OCI-LY3 (cell line): ENCODE data around the gene PLEKHA6.

Source experiments
- H2AFZ ChIP-seq: fragments of 200-600, 300-600 bp; shearing (Covaris generic); 2 replicates; pipeline ENCODE4 v1.6.0; 2014; ENCODE audit warnings: antibody characterized with exemption, low read depth, low read length
- H3K27ac ChIP-seq: fragments of 200-600, 300-600 bp; sonication (generic); 2 replicates; pipeline ENCODE4 v1.5.1; 2014; ENCODE audit warnings: mild to moderate bottlenecking, low read length, moderate library complexity, mixed read lengths
- H3K27me3 ChIP-seq: fragments of 200-600, 300-600 bp; sonication (generic); 2 replicates; pipeline ENCODE4 v1.6.1; 2014; ENCODE audit warnings: low read depth, low read length, mixed read lengths
- H3K36me3 ChIP-seq: fragments of 200-600, 300-600 bp; sonication (generic); replicated peaks from 2 replicates; pipeline ENCODE3; 2014; ENCODE audit warnings: low read depth, low read length, mixed read lengths
- H3K4me1 ChIP-seq: fragments of 300-600, 200-600 bp; sonication (generic); 2 replicates; pipeline ENCODE4 v1.6.1; 2014; ENCODE audit warnings: low read length, mixed read lengths
- H3K4me2 ChIP-seq: fragments of 200-600, 300-600 bp; sonication (generic); 2 replicates; pipeline ENCODE4 v1.6.1; 2014; ENCODE audit warnings: low read length, mixed read lengths
- H3K4me3 ChIP-seq: fragments of 300-600, 200-600 bp; sonication (generic); 2 replicates; pipeline ENCODE4 v1.5.1; 2014; ENCODE audit warnings: antibody characterized with exemption, mild to moderate bottlenecking, low read length, moderate library complexity
- H3K79me2 ChIP-seq: fragments of 300-600, 200-600 bp; shearing (Covaris generic); 2 replicates; pipeline ENCODE4 v1.6.1; 2014; ENCODE audit warnings: mild to moderate bottlenecking, low read length, mixed read lengths
- H3K9ac ChIP-seq: fragments of 300-600, 200-600 bp; shearing (Covaris generic); 2 replicates; pipeline ENCODE4 v1.6.0; 2014; ENCODE audit warnings: mild to moderate bottlenecking, low read length, moderate library complexity
- H3K9me3 ChIP-seq: fragments of 200-600, 300-600 bp; shearing (Covaris generic); 2 replicates; pipeline ENCODE4 v1.6.1; 2014; ENCODE audit warnings: low read length, mixed read lengths; ENCODE audit not compliant: insufficient read depth
- H4K20me1 ChIP-seq: fragments of 200-600, 300-600 bp; sonication (generic); 2 replicates; pipeline ENCODE4 v1.6.1; 2016; ENCODE audit warnings: low read length, mixed read lengths; ENCODE audit not compliant: insufficient read depth
- CTCF ChIP-seq: fragments of 200-600, 300-600 bp; sonication (generic); IDR thresholded peaks from 2 replicates; pipeline ENCODE4 v1.5.1; 2014; ENCODE audit warnings: antibody characterized with exemption, low read length, low read depth
- EZH2phosphoT487 ChIP-seq: fragments of 200-600 bp; shearing (Covaris generic); IDR thresholded peaks from 2 replicates; pipeline ENCODE4 v1.6.1; 2018; ENCODE audit warnings: antibody characterized with exemption, mixed run types, low read depth

PLEKHA6 gene

GRCh38 chr1:204204944-204205343 is 154.8 kb downstream of the PLEKHA6 start:
- H3K4me2 ChIP-seq, result no peak overlapping the region
- no peaks in the 10 kb centered on the region for H3K4me1 ChIP-seq
- H2AFZ ChIP-seq, result no peak overlapping the region
- H3K27me3 ChIP-seq, result peaks cover 50% of the 10 kb centered on the region
- H3K9ac ChIP-seq, result no peak overlapping the region
- H3K27ac ChIP-seq, result no peak overlapping the region
- no peaks in the 10 kb centered on the region for H4K20me1 ChIP-seq
- no peaks in the 10 kb centered on the region for H3K36me3 ChIP-seq
- TF ChIP-seq CTCF (no peak), EZH2phosphoT487 (no peak)
- H3K4me3 ChIP-seq, result no peak overlapping the region
- H3K79me2 ChIP-seq, result no peaks in the 10 kb centered on the region
- no peaks in the 10 kb centered on the region for H3K9me3 ChIP-seq

- no peak for TF ChIP-seq CTCF
- TF ChIP-seq EZH2phosphoT487, result no peak
- H3K9ac ChIP-seq, result no peak overlapping the region
- H3K36me3 ChIP-seq, result no peaks in the 10 kb centered on the region
- H3K79me2 ChIP-seq, result no peaks in the 10 kb centered on the region
- H3K4me2 ChIP-seq, result no peak overlapping the region
- H3K4me1 ChIP-seq, result no peaks in the 10 kb centered on the region
- H3K4me3 ChIP-seq, result no peak overlapping the region
- H4K20me1 ChIP-seq, result no peaks in the 10 kb centered on the region
- H3K9me3 ChIP-seq, result no peaks in the 10 kb centered on the region
- no peak overlapping the region for H2AFZ ChIP-seq
- no peak overlapping the region for H3K27ac ChIP-seq
- peaks cover 46% of the 10 kb centered on the region for H3K27me3 ChIP-seq
Measured at GRCh38 chr1:204203206-204203767, 156.4 kb downstream of the PLEKHA6 start.

GRCh38 chr1:204202481-204202880 is 157.2 kb downstream of the PLEKHA6 start:
- no peak overlapping the region for H3K4me2 ChIP-seq
- no peaks in the 10 kb centered on the region for H3K4me1 ChIP-seq
- no peak overlapping the region for H3K4me3 ChIP-seq
- peaks cover 46% of the 10 kb centered on the region for H3K27me3 ChIP-seq
- H3K79me2 ChIP-seq, result no peaks in the 10 kb centered on the region
- no peak overlapping the region for H3K9ac ChIP-seq
- H3K27ac ChIP-seq, result no peak overlapping the region
- no peak for TF ChIP-seq CTCF
- no peak for TF ChIP-seq EZH2phosphoT487
- H3K36me3 ChIP-seq, result no peaks in the 10 kb centered on the region
- no peaks in the 10 kb centered on the region for H3K9me3 ChIP-seq
- no peak overlapping the region for H2AFZ ChIP-seq
- H4K20me1 ChIP-seq, result no peaks in the 10 kb centered on the region

- Histone ChIP-seq H3K4me3 (no peak overlapping the region), H3K9me3 (no peaks in the 10 kb centered on the region), H3K4me1 (no peaks in the 10 kb centered on the region), H4K20me1 (no peaks in the 10 kb centered on the region), H3K79me2 (no peaks in the 10 kb centered on the region), H3K9ac (no peak overlapping the region), H3K36me3 (no peaks in the 10 kb centered on the region), H3K27ac (no peak overlapping the region), H2AFZ (no peak overlapping the region), H3K27me3 (peaks cover 41% of the 10 kb centered on the region), H3K4me2 (no peak overlapping the region)
- TF ChIP-seq EZH2phosphoT487 (no peak), CTCF (no peak)
Measured at GRCh38 chr1:204201348-204202040, 158.2 kb downstream of the PLEKHA6 start.
